ENCODE measurements around the gene JOSD1.

GRCh38 chr22:38748487-38749136 lies 47.9 kb upstream of the JOSD1 start:
- TF ChIP-seq GATA2 (IDR thresholded peaks at IDR 0.05; ENCODE audit: low read depth, low read length): no peak
- no peak for TF ChIP-seq GATA3 (IDR thresholded peaks at IDR 0.05; ENCODE audit: low read depth, low read length)
